ENCODE measurements around the gene PNMA6F.

DNA sequence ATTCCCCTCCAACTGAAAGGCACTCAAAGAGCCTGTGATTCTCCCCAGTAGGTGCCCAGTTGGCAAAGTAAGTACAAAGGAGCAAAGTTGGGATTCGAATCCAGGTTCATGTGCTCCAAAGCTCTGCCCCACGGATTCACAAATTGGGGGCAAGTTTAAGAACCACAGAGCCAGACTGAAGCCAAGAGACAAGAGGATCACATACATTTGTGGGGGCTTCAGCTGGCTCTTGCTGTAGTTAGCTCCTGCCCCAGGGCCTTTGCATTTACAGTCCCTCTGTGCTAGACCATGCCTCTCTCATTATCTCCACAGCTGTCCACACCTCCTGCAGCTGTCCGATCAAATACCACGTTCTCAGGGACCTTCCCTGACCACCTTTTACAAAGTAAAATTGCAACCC is 18.8 kb downstream of the PNMA6F start:
- TF ChIP-seq, protein P1, sequence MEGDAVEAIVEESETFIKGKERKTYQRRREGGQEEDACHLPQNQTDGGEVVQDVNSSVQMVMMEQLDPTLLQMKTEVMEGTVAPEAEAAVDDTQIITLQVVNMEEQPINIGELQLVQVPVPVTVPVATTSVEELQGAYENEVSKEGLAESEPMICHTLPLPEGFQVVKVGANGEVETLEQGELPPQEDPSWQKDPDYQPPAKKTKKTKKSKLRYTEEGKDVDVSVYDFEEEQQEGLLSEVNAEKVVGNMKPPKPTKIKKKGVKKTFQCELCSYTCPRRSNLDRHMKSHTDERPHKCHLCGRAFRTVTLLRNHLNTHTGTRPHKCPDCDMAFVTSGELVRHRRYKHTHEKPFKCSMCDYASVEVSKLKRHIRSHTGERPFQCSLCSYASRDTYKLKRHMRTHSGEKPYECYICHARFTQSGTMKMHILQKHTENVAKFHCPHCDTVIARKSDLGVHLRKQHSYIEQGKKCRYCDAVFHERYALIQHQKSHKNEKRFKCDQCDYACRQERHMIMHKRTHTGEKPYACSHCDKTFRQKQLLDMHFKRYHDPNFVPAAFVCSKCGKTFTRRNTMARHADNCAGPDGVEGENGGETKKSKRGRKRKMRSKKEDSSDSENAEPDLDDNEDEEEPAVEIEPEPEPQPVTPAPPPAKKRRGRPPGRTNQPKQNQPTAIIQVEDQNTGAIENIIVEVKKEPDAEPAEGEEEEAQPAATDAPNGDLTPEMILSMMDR (conservative IDR thresholded peaks at IDR 0.05; ENCODE audit: low read depth in 2 of 2), result no peak
- TF ChIP-seq ZNF114 (CRISPR knock-in tag; IDR thresholded peaks at IDR 0.05) (no peak), EZH2phosphoT487 (IDR thresholded peaks at IDR 0.05; ENCODE audit: unreplicated experiment) (no peak), POLR2AphosphoS5 (IDR thresholded peaks at IDR 0.05; ENCODE audit: low read depth) (no peak), CREB1 (CRISPR knock-in tag; IDR thresholded peaks at IDR 0.05; ENCODE audit: low read depth) (no peak), EZH2 (IDR thresholded peaks at IDR 0.05; ENCODE audit: low read depth, unreplicated experiment) (no peak), JUNB (IDR thresholded peaks at IDR 0.05; ENCODE audit: unreplicated experiment) (no peak), NANOG (IDR thresholded peaks at IDR 0.05; ENCODE audit: borderline replicate concordance) (no peak), ZNF331 (CRISPR knock-in tag; IDR thresholded peaks at IDR 0.05; ENCODE audit: low read depth) (no peak)
- TF ChIP-seq, protein P2, sequence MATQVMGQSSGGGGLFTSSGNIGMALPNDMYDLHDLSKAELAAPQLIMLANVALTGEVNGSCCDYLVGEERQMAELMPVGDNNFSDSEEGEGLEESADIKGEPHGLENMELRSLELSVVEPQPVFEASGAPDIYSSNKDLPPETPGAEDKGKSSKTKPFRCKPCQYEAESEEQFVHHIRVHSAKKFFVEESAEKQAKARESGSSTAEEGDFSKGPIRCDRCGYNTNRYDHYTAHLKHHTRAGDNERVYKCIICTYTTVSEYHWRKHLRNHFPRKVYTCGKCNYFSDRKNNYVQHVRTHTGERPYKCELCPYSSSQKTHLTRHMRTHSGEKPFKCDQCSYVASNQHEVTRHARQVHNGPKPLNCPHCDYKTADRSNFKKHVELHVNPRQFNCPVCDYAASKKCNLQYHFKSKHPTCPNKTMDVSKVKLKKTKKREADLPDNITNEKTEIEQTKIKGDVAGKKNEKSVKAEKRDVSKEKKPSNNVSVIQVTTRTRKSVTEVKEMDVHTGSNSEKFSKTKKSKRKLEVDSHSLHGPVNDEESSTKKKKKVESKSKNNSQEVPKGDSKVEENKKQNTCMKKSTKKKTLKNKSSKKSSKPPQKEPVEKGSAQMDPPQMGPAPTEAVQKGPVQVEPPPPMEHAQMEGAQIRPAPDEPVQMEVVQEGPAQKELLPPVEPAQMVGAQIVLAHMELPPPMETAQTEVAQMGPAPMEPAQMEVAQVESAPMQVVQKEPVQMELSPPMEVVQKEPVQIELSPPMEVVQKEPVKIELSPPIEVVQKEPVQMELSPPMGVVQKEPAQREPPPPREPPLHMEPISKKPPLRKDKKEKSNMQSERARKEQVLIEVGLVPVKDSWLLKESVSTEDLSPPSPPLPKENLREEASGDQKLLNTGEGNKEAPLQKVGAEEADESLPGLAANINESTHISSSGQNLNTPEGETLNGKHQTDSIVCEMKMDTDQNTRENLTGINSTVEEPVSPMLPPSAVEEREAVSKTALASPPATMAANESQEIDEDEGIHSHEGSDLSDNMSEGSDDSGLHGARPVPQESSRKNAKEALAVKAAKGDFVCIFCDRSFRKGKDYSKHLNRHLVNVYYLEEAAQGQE (IDR thresholded peaks at IDR 0.05; ENCODE audit: unreplicated experiment), result no peak
- TF ChIP-seq, protein P3, sequence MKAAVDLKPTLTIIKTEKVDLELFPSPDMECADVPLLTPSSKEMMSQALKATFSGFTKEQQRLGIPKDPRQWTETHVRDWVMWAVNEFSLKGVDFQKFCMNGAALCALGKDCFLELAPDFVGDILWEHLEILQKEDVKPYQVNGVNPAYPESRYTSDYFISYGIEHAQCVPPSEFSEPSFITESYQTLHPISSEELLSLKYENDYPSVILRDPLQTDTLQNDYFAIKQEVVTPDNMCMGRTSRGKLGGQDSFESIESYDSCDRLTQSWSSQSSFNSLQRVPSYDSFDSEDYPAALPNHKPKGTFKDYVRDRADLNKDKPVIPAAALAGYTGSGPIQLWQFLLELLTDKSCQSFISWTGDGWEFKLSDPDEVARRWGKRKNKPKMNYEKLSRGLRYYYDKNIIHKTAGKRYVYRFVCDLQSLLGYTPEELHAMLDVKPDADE (IDR thresholded peaks at IDR 0.05), result no peak
- TF ChIP-seq, protein P4, sequence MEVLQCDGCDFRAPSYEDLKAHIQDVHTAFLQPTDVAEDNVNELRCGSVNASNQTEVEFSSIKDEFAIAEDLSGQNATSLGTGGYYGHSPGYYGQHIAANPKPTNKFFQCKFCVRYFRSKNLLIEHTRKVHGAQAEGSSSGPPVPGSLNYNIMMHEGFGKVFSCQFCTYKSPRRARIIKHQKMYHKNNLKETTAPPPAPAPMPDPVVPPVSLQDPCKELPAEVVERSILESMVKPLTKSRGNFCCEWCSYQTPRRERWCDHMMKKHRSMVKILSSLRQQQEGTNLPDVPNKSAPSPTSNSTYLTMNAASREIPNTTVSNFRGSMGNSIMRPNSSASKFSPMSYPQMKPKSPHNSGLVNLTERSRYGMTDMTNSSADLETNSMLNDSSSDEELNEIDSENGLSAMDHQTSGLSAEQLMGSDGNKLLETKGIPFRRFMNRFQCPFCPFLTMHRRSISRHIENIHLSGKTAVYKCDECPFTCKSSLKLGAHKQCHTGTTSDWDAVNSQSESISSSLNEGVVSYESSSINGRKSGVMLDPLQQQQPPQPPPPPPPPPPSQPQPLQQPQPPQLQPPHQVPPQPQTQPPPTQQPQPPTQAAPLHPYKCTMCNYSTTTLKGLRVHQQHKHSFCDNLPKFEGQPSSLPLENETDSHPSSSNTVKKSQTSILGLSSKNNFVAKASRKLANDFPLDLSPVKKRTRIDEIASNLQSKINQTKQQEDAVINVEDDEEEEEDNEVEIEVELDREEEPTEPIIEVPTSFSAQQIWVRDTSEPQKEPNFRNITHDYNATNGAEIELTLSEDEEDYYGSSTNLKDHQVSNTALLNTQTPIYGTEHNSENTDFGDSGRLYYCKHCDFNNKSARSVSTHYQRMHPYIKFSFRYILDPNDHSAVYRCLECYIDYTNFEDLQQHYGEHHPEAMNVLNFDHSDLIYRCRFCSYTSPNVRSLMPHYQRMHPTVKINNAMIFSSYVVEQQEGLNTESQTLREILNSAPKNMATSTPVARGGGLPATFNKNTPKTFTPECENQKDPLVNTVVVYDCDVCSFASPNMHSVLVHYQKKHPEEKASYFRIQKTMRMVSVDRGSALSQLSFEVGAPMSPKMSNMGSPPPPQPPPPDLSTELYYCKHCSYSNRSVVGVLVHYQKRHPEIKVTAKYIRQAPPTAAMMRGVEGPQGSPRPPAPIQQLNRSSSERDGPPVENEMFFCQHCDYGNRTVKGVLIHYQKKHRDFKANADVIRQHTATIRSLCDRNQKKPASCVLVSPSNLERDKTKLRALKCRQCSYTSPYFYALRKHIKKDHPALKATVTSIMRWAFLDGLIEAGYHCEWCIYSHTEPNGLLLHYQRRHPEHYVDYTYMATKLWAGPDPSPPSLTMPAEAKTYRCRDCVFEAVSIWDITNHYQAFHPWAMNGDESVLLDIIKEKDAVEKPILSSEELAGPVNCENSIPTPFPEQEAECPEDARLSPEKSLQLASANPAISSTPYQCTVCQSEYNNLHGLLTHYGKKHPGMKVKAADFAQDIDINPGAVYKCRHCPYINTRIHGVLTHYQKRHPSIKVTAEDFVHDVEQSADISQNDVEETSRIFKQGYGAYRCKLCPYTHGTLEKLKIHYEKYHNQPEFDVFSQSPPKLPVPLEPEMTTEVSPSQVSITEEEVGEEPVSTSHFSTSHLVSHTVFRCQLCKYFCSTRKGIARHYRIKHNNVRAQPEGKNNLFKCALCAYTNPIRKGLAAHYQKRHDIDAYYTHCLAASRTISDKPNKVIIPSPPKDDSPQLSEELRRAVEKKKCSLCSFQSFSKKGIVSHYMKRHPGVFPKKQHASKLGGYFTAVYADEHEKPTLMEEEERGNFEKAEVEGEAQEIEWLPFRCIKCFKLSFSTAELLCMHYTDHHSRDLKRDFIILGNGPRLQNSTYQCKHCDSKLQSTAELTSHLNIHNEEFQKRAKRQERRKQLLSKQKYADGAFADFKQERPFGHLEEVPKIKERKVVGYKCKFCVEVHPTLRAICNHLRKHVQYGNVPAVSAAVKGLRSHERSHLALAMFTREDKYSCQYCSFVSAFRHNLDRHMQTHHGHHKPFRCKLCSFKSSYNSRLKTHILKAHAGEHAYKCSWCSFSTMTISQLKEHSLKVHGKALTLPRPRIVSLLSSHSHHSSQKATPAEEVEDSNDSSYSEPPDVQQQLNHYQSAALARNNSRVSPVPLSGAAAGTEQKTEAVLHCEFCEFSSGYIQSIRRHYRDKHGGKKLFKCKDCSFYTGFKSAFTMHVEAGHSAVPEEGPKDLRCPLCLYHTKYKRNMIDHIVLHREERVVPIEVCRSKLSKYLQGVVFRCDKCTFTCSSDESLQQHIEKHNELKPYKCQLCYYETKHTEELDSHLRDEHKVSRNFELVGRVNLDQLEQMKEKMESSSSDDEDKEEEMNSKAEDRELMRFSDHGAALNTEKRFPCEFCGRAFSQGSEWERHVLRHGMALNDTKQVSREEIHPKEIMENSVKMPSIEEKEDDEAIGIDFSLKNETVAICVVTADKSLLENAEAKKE (CRISPR knock-in tag; IDR thresholded peaks at IDR 0.05), result no peak

All from GM23338 (cell line).